NCI-H460 (cell line): ENCODE data around the gene MYDGF. TPM values are rescaled to one million over a fixed set of nuclear protein-coding genes. Genes with fewer than 3 reads are reported as not detected.

Source experiments
- DNase-seq: peaks from one replicate; pipeline ENCODE4 v3.0.0-alpha.2; 2016; ENCODE audit warnings: low read depth; ENCODE audit errors: extremely low read depth
- total RNA-seq: library from RNA; depleted of rRNA; stranded (reverse); fragments of >200 nt; shearing (Covaris generic); gene quantifications from 2 replicates; pipeline ENCODE4 v1.2.3, GENCODE V29; 2014; rRNA removed

MYDGF gene
- total RNA-seq, 1 experiment from 2014 or later: 184 TPM

DNA sequence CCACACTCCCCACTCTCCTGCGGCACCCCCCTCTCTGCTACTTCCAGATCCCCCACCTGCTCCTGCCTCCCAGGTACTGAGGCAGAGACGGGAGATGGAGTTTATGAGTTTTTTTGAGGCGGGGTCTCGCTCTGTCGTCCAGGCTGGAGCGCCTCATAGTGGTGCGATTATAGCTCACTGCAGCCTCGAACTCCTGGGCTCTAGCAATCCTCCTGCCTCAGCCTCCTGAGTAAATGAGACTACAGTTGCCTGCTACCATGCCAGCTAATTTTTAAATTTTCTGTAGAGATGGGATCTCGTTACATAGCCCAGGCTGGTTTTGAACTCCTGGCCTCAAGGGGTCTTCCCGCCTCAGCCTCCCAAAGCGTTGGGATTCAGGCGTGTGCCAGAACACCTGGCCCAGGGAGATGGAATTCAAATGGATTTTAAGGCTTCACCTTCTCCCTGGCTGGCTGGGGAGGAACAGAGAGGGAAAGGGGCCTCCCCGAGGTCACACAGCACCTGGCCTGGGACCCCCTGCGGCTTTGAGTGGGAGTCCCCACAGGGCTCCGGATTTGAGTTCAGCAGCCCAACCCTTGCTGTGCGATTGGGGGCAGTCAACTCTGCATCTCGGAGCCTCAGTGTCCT lies 50.4 kb downstream of the MYDGF start:
- DNase-seq: no peak

DNA sequence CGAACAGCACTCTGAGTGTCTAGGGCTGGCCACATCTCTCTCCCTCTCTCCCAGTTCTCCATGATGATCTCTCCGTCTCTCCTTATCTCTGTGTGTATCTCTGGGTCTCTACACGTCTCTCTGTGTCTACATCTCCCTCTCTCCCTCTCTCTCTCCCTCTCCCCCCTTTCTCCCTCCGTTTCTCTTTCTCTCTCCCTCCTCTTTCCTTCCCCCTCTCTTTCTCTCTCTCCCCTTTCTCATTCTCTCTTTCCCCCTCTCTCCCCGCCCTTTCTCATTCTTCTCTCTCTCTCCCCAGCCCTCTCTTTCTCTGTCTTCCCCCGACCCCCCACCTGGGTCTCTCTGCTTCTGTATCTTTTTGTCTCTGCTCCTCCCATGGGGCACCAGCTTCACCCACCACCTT lies 52.1 kb downstream of the MYDGF start:
- DNase-seq: no peak

GRCh38 chr19:4613254-4613751 lies 56.8 kb downstream of the MYDGF start:
- DNase-seq: no peak

- no peak for DNase-seq
These were observed 60.1 kb downstream of the MYDGF start for GRCh38 chr19:4609878-4610511.

Other genes with a start within 250 kb of the MYDGF start
- gene UBXN6, start 212.5 kb downstream of the MYDGF start, total RNA-seq: 31.6 and 51.2 TPM in 2 replicates
- gene HDGFL2, start 198.0 kb downstream of the MYDGF start, total RNA-seq: 15.1 and 15.6 TPM in 2 replicates
- gene PLIN4, start 151.9 kb downstream of the MYDGF start, total RNA-seq: 0.02 and 0.06 TPM in 2 replicates
- gene PLIN5, start 135.1 kb downstream of the MYDGF start, total RNA-seq: not detected in 2 replicates
- gene LRG1, start 130.3 kb downstream of the MYDGF start, total RNA-seq: 0.15 TPM in 1 of 2 replicates, not detected in the other
- 4.2 and 5.9 TPM in 2 replicates for gene SEMA6B, start 110.7 kb downstream of the MYDGF start, total RNA-seq
- gene TNFAIP8L1, start 30.8 kb downstream of the MYDGF start, total RNA-seq: 1.4 and 1.5 TPM in 2 replicates
- 27.9 and 28.4 TPM in 2 replicates for gene DPP9, start 53.5 kb upstream of the MYDGF start, total RNA-seq
- 10.2 and 10.6 TPM in 2 replicates for gene FEM1A, start 121.4 kb upstream of the MYDGF start, total RNA-seq
- gene TICAM1, start 161.4 kb upstream of the MYDGF start, total RNA-seq: 3.0 and 4.4 TPM in 2 replicates
- gene PLIN3, start 197.3 kb upstream of the MYDGF start, total RNA-seq: 35.2 and 36.9 TPM in 2 replicates
- not detected in 2 replicates for gene ARRDC5, start 232.6 kb upstream of the MYDGF start, total RNA-seq
- gene UHRF1, start 239.2 kb upstream of the MYDGF start, total RNA-seq: 11.0 and 13.4 TPM in 2 replicates